Prostate gland (tissue), 2 donors: ENCODE measurements around the gene DHRS4L2.
"Not testable (repeated sequence)": the region's sequence is repeated elsewhere in the genome, so short reads cannot be mapped to it uniquely, and the experiment has no call there.

ENCODE experiments used
- CTCF ChIP-seq, 4 experiments: fragments of 200-600 bp in 2 of 4; fragments of 450-650 bp in 2 of 4; sonication (generic) in 2 of 4; IDR thresholded peaks; 1 replicate in 3 of 4; 2 replicates in 1 of 4; pipeline ENCODE4 v1.5.1; 2016 to 2019; ENCODE audit warnings: antibody characterized with exemption in 4 of 4, mild to moderate bottlenecking in 2 of 4, moderate library complexity in 2 of 4
- POLR2A ChIP-seq: fragments of 450-650 bp; IDR thresholded peaks from one replicate; pipeline ENCODE4 v1.6.1; 2016; ENCODE audit warnings: antibody characterized with exemption, mild to moderate bottlenecking
- POLR2AphosphoS5 ChIP-seq: sonication (generic); formaldehyde crosslinking; IDR thresholded peaks from one replicate; pipeline ENCODE4 v1.6.1; 2017; ENCODE audit warnings: antibody characterized with exemption

- not testable (repeated sequence) for TF ChIP-seq CTCF (IDR thresholded peaks at IDR 0.05); POLR2A; POLR2AphosphoS5
Observed at GRCh38 chr14:23970283-23970659, 18.5 kb upstream of the DHRS4L2 start.
